Skin epidermis (tissue), 12 donors: ENCODE results near the gene FOXJ2.
"Not testable (repeated sequence)": the region's sequence is repeated elsewhere in the genome, so short reads cannot be mapped to it uniquely, and the experiment has no call there.

Source experiments
- H3K27ac ChIP-seq, 21 experiments: fragments of 200-600 bp; sonication (generic) in 11 of 21; one replicate each; pipeline ENCODE4 v1.5.0; 2020; ENCODE audit warnings: mild to moderate bottlenecking in 3 of 21, inconsistent platforms in 2 of 21, moderate library complexity in 2 of 21
- H3K4me3 ChIP-seq, 7 experiments: fragments of 200-600 bp; sonication (generic) in 2 of 7; one replicate each; pipeline ENCODE4 v1.5.0; 2020; ENCODE audit warnings: inconsistent platforms in 2 of 7, mild to moderate bottlenecking in 2 of 7, moderate library complexity in 1 of 7

FOXJ2 gene

GRCh38 chr12:8057306-8057705 lies 24.8 kb downstream of the FOXJ2 start:
- Histone ChIP-seq H3K27ac (no peak overlapping the region), H3K4me3 (no peak overlapping the region)

DNA sequence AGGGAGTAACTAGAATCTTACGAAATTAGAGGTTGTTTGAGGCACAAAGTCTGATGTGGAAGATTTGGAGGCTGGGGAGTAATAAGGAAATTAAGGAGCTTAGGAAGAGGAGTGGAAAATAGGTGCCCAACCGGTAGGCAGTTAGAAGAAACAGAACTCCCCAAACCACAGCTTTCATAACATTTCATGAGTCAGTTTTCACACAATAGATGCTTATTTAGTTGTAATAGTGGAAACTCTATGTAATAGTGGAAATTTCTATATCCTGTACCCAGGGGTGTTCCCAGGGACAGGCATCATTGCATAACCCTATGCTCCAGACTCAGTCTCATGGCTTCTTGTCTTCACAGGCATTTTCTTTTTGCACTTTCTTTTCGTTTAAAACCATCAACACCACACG lies 25.3 kb downstream of the FOXJ2 start:
- Histone ChIP-seq H3K4me3 (no peak overlapping the region), H3K27ac (no peak overlapping the region)

DNA sequence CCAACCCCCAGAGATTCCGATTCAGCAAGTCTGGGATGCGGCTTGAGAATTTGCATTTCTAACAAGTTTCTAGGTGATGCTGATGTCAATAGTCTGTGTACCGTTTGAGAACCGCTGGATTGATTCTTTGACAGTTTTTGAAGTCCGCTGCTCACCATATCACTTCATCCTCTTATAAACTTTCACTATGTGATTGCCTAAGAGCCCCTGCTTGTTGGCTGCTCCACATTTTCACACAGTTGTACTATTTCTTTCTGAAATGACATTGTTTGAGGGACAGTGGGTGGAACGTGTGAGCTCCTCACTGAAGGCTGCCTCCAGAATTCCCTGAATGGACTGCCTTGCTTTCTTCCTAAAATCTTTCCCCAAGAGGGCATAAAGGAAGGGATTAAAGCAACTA lies 26.0 kb downstream of the FOXJ2 start:
- Histone ChIP-seq H3K27ac (no peak overlapping the region), H3K4me3 (no peak overlapping the region)

GRCh38 chr12:8064131-8064530 lies 31.6 kb downstream of the FOXJ2 start:
- peak overlapping the region in 2 of 21 experiments; percentile 38 to 51 for H3K27ac ChIP-seq
- H3K4me3 ChIP-seq = no peak overlapping the region

- peak within 1 kb of the TSS in 14 of 21 experiments; percentile 12 to 79 (median 52) for H3K27ac ChIP-seq
- peak within 1 kb of the TSS in 2 of 7 experiments; percentile 15 to 16 for H3K4me3 ChIP-seq
Measured at GRCh38 chr12:8065991-8066594, 33.6 kb downstream of the FOXJ2 start, which contains the start of gene C3AR1. Gene C3AR1, minus strand, starts transcription at chr12:8066359. Its CDS starts 6,174 bp downstream, at chr12:8060185.

DNA sequence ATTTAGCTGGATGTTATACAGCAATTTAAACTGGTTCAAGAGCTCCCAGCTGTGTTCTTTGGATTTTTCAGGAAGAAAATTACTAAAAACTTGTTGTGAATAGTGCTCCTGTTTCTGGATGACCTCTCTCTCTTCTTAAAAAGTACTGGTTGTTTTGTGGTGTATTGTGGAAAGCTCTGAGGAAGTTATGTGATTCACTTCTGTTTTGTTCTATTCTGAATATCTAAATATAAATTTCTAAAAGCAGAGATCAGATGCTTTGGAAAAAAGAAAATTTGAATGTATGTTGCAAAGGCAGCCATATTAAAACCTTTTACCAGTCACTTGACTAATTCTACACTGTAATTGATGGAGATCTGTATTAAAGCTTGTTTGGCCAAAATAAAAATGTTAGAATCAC lies 37.1 kb downstream of the FOXJ2 start:
- Histone ChIP-seq H3K4me3 (no peak overlapping the region), H3K27ac (no peak overlapping the region)

DNA sequence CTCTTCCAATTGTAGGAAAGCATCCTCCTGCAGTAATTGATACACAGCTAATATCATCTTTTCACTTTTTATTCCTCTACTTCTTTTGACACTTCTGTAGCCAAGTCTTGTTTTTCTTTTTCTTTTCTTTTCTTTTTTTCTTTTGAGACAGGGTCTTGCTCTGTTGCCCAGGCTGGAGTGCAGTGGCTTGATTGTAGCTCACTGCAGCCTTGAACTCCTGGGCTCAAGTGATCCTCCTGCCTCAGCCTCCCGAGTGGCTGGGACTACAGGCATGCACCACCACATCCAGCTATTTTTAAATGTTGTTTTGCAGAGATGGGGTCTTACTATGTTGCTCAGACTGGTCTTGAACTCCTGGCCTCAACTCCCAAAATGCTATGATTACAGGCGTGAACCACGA lies 39.3 kb downstream of the FOXJ2 start:
- H3K27ac ChIP-seq, H3K4me3 ChIP-seq: not testable (repeated sequence)

DNA sequence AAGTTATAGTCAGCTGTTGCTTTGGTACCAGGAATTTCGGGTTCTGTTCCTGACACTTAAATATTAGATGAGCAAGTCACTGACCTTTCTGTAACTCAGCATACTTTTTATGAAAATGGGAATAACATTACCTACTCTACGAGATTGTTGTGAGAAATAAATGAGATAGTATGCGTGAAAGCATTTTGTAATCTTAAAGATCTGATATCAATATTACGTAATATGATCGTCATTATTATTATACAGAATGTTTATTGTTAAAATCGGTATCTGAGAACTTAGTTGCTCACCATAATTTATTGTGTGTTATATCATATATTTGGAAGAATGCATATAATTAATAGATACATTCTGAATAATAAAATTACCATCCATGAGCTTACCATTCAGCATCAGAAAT lies 43.4 kb downstream of the FOXJ2 start:
- Histone ChIP-seq H3K4me3 (no peak overlapping the region), H3K27ac (no peak overlapping the region)

- no peak overlapping the region for H3K4me3 ChIP-seq
- H3K27ac ChIP-seq = no peak overlapping the region
Measured at GRCh38 chr12:8076366-8076765, 43.9 kb downstream of the FOXJ2 start.

DNA sequence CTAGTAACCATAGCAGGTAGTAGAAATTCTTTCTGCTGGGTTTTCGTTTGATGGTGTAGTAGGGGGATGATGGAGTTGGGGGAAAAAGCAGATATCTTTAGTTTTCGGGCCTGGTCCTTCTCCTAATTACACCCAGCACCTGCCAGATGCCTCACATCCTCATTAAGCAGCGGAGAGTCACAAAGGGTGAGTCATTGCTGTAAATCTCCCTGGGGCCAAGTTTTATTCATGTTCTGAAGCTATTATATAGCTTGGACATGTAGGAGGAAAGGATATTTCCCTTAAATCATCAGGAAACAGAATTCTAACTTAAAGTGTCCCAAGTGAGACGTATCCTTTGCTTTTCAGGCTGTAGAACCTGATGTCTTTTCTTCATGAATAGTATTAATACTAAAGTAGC lies 44.7 kb downstream of the FOXJ2 start:
- no peak overlapping the region for H3K4me3 ChIP-seq
- H3K27ac ChIP-seq = no peak overlapping the region

GRCh38 chr12:8078398-8078797 lies 45.9 kb downstream of the FOXJ2 start:
- Histone ChIP-seq H3K4me3 (no peak overlapping the region), H3K27ac (peak overlapping the region in 1 of 21 experiments; percentile 49)

- Histone ChIP-seq H3K27ac (peak overlapping the region in 1 of 21 experiments; percentile 49), H3K4me3 (no peak overlapping the region)
Measured at GRCh38 chr12:8078916-8079315, 46.4 kb downstream of the FOXJ2 start.

DNA sequence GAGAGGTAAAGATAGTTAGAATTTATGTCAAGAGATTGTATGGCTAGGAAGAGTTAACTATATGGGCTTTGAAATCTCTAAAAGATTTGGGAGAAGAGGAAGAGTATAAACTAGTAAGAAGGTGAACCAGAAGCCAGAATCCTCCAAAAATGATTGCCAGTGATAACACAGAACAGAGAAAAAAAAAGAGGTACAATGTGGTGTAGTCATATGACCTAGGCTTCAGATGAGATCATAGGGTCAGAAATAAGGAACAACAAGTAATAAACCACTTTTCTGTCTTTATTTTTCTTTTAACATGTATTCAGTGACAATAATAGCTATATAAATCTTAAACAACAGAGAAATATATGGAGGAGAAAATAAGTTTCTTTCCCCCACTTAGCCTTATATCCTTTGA lies 47.6 kb downstream of the FOXJ2 start:
- Histone ChIP-seq H3K27ac (peak overlapping the region in 2 of 21 experiments; percentile 1 to 92), H3K4me3 (no peak overlapping the region)

GRCh38 chr12:8081251-8081920 lies 48.9 kb downstream of the FOXJ2 start:
- H3K4me3 ChIP-seq = peak overlapping the region; percentile 68 to 95 (median 87)
- H3K27ac ChIP-seq = peak overlapping the region; percentile 62 to 97 (median 90)

GRCh38 chr12:8082808-8083100 lies 50.2 kb downstream of the FOXJ2 start:
- H3K4me3 ChIP-seq = peak overlapping the region; percentile 68 to 95 (median 87)
- H3K27ac ChIP-seq = peak overlapping the region in 19 of 21 experiments; percentile 75 to 97 (median 90)

GRCh38 chr12:8084351-8084750 lies 51.8 kb downstream of the FOXJ2 start:
- not testable (repeated sequence) for H3K4me3 ChIP-seq, H3K27ac ChIP-seq

DNA sequence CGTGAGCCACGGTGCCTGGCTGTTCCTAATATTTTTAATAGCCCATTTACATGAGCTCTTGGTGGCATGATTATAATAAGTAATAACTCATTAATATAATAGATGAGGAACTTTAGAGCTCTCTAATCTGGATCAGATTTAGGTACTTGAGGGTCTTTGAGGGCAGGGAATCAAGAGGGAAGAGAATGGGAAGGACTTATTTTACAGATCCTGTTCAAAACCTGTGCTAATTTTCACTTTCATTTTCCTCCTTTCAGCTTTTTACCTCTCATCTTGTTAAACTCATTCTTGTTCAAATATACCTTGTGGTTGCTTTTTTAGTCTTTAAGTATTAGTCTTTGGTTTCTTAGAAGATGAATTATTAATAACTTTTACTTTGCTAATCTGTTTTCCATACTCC lies 55.1 kb downstream of the FOXJ2 start:
- no peak overlapping the region for H3K4me3 ChIP-seq
- peak overlapping the region in 4 of 21 experiments; percentile 1 to 66 (median 14) for H3K27ac ChIP-seq

DNA sequence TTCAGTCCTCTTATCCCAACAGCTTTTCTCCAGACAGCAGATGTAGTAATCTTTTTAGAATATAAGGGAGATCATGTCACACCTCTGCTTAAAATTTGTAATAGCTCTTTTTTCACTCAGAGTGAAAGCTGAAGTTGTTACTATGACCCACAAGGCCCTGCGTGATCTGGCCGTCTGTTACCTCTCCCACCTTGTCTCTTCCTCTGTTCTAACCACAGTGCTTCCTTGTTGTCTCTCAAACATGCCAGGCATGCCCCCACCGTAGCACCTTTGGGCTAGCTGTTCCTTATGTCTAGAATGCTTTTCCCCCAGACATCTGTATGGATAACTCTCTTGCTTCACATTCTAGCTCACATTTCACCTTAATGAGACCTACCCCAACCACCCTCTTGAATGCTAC lies 56.1 kb downstream of the FOXJ2 start:
- H3K4me3 ChIP-seq = no peak overlapping the region
- H3K27ac ChIP-seq = peak overlapping the region in 4 of 21 experiments; percentile 10 to 66 (median 22)

- H3K4me3 ChIP-seq = not testable (repeated sequence)
- peak overlapping the region in 1 of 21 experiments; percentile 10 for H3K27ac ChIP-seq
Measured at GRCh38 chr12:8089277-8089676, 56.8 kb downstream of the FOXJ2 start.

DNA sequence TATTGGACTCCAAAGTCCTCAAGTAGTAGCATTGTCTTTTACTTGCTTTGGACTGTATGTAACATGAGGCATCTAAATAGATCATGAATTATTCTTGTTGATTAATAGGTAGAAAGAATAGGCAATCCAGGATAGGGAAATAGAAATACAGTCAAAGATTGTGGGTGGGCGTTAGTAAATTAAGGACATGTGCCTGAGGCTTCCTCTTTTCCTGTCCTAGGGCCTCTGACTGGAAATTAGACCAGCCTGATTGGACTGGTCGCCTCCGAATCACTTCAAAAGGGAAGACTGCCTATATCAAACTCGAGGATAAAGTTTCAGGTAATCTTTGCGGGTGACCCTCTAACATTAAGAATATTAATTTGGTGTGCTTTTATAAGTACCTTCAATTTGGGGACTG lies 57.2 kb downstream of the FOXJ2 start:
- Histone ChIP-seq H3K4me3 (no peak overlapping the region), H3K27ac (no peak overlapping the region)

- no peak overlapping the region for H3K4me3 ChIP-seq
- H3K27ac ChIP-seq = no peak overlapping the region
Measured at GRCh38 chr12:8093291-8093690, 60.8 kb downstream of the FOXJ2 start.
